ENCODE data around the gene RFTN2. TPM values are rescaled to one million over a fixed set of nuclear protein-coding genes. Genes with fewer than 3 reads are reported as not detected.

RFTN2 gene
- polyA plus RNA-seq, 1 of the 3 experiments (the other 2 are of a cell fraction) = 0.05 TPM

- H3F3A ChIP-seq (replicated peaks; ENCODE audit: insufficient read depth) = peaks cover 5% of the 10 kb centered on the region
- H3K4me1 ChIP-seq (ENCODE audit: control insufficient read depth in 1 of 2, insufficient read depth in 2 of 2, low read depth in 1 of 2, low read length in 1 of 2) = peaks cover 8 to 18% of the 10 kb centered on the region in 2 experiments; a peak in 3 of 4 replicates
- H3K9me2 ChIP-seq = no peaks in the 10 kb centered on the region
- no peaks in the 10 kb centered on the region for H3K9me3 ChIP-seq
- H3K9ac ChIP-seq = peak within 1 kb of the TSS; percentile 63; the same call in 1 of the 2 replicates
- ChIA-PET POLR2A (interaction anchor here (0.5 to 1.4 kb wide), 2 partner anchors 205 to 1368 kb away, joined by 3 to 5 read pairs; partner anchors contain the start of genes HSPD1 and HSPE1), CTCF (interaction anchor here (1.0 to 1.8 kb wide), 4 partner anchors 59 to 591 kb away, joined by 3 to 4 read pairs (median 4); no protein-coding TSS in a partner anchor)
- 0 out of 2 replicates have a peak, but pooled peaks cover 5% of the 10 kb centered on the region for H4K20me1 ChIP-seq (ENCODE audit: insufficient read depth)
- WGBS (ENCODE audit: low lambda C conversion rate) = 0% methylated on average over 22 of the region's 86 CpGs
- H2AFZ ChIP-seq (ENCODE audit: low read depth) = peak within 1 kb of the TSS; percentile 100
- H3K36me3 ChIP-seq (replicated peaks in 1 of 2; ENCODE audit: control insufficient read depth in 1 of 2, insufficient read depth in 2 of 2, low read length in 1 of 2) = peaks cover 0 to 11% of the 10 kb centered on the region in 2 experiments
- peak; percentile 98 for DNase-seq
- H3K4me2 ChIP-seq = peak within 1 kb of the TSS; percentile 96
- H3K27ac ChIP-seq (ENCODE audit: low read depth in 2 of 2, low read length in 1 of 2) = peak within 1 kb of the TSS; percentile 65 to 95
- peaks cover 43% of the 10 kb centered on the region for H3K79me2 ChIP-seq (ENCODE audit: insufficient read depth)
- no peaks in the 10 kb centered on the region for H3K27me3 ChIP-seq (ENCODE audit: insufficient read depth)
- H3K4me3 ChIP-seq (ENCODE audit: low read depth in 2 of 2, low read length in 1 of 2) = peak within 1 kb of the TSS; percentile 94 to 97
- TF ChIP-seq TAF1 (IDR thresholded peaks at IDR 0.05; ENCODE audit: borderline replicate concordance, low read depth, low read length) = peak; percentile 62; the same call in 1 of the 2 replicates
- no peak for TF ChIP-seq RFX5 (IDR thresholded peaks at IDR 0.05; ENCODE audit: low read length)
- no peak for TF ChIP-seq FOXM1 (IDR thresholded peaks at IDR 0.05; ENCODE audit: low read depth)
- TF ChIP-seq MAX (IDR thresholded peaks at IDR 0.05; ENCODE audit: low read depth) = peak; percentile 92
- TF ChIP-seq USF2 (IDR thresholded peaks at IDR 0.05; ENCODE audit: borderline replicate concordance, low read depth, low read length) = no peak; the same call in 1 of the 2 replicates
- no peak for TF ChIP-seq EZH2phosphoT487 (IDR thresholded peaks at IDR 0.05; ENCODE audit: borderline replicate concordance, low read depth)
- TF ChIP-seq NRF1 (IDR thresholded peaks at IDR 0.05; ENCODE audit: low read depth, low read length) = peak; percentile 90
- peak; percentile 58 for TF ChIP-seq GABPA (IDR thresholded peaks at IDR 0.05; ENCODE audit: low read depth)
- TF ChIP-seq SMC3 (IDR thresholded peaks at IDR 0.05; ENCODE audit: low read depth, low read length) = no peak
- TF ChIP-seq CHD2 (IDR thresholded peaks at IDR 0.05; ENCODE audit: low read length, partially characterized antibody) = no peak
- no peak for TF ChIP-seq REST (IDR thresholded peaks at IDR 0.05; ENCODE audit: low read depth, low read length)
- TF ChIP-seq ELF1 (IDR thresholded peaks at IDR 0.05) = peak; percentile 44; the same call in 1 of the 2 replicates
- TF ChIP-seq YY1 (IDR thresholded peaks at IDR 0.05; ENCODE audit: low read depth) = peak; percentile 82
- TF ChIP-seq RCOR1 (IDR thresholded peaks at IDR 0.05; ENCODE audit: low read length) = no peak
- no peak for TF ChIP-seq TCF12 (IDR thresholded peaks at IDR 0.05)
- no peak for TF ChIP-seq NFIC (IDR thresholded peaks at IDR 0.05; ENCODE audit: borderline replicate concordance)
- peak; percentile 73; the same call in 1 of the 2 replicates for TF ChIP-seq USF1 (IDR thresholded peaks at IDR 0.05; ENCODE audit: borderline replicate concordance, low read depth)
- peak; percentile 92 for TF ChIP-seq POLR2AphosphoS5 (IDR thresholded peaks at IDR 0.05; ENCODE audit: low read depth, low read length)
- TF ChIP-seq SIN3A (IDR thresholded peaks at IDR 0.05; ENCODE audit: borderline replicate concordance, low read depth, low read length) = peak; percentile 97
- TF ChIP-seq IRF3 (IDR thresholded peaks at IDR 0.05; ENCODE audit: low read depth, low read length) = no peak
- no peak for TF ChIP-seq TEAD4 (IDR thresholded peaks at IDR 0.05; ENCODE audit: borderline replicate concordance, insufficient read depth)
- TF ChIP-seq MXI1 (IDR thresholded peaks at IDR 0.05; ENCODE audit: low read depth, low read length) = peak; percentile 99
Measured at GRCh38 chr2:197705121-197705911, 29.9 kb upstream of the RFTN2 start, which contains the start of gene MARS2. Gene MARS2 (plus strand): TSS chr2:197705369. CDS start chr2:197705406, 37 bp downstream.

Measured in SK-N-SH (cell line).